ENCODE results near the gene ENO4.

Gene ENO4

DNA sequence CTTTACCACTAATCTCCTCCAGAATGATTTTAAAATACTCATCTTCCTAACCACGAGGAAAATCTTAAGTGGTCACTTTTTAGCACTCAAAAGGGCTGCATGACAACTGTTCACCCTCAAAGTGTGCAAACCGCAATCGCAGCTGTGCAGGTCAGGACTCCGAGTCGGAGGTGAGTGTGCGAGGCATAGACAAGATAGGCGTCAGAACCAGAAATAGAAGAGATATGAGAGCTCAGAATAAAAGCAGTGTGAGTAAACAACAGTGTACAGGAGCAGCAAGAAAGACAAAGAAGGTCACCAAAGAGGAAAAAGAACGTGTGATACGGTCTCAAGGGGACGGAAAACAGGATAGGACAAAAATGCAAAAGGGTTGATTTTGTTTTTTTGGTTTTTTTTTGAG is 17.5 kb upstream of the ENO4 start:
- FAIRE-seq, result no peak

- no peak for FAIRE-seq
Measured at GRCh38 chr10:116833986-116834985, 15.0 kb upstream of the ENO4 start.

DNA sequence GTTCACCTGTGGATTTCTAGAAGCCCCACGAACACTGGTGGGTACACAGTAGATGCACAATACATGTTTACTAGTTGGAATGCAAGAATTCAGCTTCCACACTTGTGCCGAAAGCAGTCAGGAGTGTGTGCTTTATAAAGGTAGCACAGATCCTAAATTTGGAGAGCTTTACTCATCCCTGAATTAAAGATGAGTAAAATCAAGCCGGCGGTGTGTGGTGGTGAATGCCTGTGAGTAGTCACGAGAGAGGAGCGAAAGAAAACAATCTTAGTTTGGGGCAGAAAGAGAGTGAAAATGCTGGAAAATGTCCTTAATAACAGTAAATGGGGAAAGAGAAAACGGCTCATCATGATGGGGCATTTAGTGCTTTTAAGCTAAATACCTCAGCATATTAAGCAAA is 13.6 kb upstream of the ENO4 start:
- no peak for FAIRE-seq

DNA sequence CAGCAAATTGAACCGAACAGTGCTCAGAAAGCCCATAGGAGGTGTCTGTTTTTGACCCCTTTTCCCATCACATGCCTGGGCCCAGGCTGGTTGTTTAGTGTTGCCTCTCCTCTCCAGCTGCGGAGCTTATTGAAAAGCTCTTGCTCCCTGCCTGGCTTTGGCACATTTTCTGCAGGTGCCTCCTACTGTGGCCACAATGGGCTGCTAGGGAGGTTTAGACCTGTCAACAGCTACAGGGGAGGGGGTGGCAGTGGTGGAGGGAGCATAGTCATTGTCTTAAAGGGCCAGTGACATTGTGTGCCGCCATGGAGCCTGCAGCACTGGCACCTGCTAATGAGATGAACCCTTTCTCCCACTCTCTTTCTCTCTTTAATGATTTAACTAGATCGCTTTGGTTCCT is 13.2 kb upstream of the ENO4 start:
- FAIRE-seq, result no peak

DNA sequence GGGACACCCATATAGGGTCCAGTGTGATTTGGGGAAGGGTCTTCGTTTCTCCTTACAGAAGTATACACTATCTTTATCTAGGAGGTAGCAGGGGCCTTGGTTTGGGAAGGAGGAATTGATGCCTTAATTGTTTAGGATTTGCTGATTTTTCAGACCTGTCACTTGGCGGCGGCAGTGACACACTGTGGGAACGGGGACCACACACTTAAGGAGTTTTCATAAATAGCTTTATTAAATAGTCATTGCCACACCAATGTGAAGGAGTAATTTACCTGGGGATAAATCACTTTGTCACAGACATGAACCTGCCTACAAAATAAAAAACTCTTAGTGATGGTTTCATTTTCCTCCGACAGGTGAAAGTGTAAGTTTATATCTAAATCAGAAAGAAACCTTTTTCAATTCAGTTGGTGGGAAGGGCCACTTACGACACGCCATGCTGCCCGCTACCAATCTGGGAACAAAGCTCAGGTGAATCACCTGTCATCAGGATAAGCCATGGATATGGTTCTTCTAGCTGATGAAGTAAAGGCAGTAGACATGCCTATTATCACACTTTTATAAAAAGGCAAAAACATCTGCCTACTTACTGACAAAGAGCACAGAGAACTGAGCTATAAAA is 12.3 kb upstream of the ENO4 start:
- FAIRE-seq, result no peak

GRCh38 chr10:116838143-116838725 is 11.1 kb upstream of the ENO4 start:
- FAIRE-seq, result no peak

DNA sequence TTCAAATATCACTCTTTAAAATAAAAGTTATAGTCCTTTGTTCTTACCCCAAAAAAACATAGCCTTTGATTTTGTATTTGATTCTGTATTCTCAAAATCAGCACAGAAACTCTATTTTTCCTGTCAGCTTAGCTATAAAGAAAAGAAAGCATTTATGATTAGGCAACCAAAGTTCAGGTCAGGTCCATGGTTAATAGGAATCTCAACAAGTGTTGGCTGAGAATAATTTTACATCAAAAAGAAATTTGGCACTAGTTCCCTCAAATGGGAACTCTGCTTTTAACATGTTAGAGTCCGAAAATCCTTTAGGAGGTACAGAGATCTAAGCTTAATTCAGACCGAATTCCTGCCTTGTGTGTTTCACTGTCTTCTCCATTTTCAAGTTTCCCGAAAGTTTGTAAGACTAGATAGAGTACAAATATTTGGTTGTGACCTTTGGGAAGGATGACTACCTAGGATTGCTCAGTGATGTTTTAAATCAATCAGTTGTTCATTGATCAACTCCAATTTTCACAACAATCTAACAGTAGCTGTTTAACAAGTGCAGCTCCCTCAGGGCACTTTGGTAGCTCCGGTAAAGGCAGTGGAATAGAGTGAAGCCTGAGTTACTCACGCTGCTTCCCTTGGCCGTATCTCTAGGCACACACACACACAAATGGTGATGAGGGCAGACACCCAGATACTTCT is 8.8 kb upstream of the ENO4 start:
- no peak for FAIRE-seq

DNA sequence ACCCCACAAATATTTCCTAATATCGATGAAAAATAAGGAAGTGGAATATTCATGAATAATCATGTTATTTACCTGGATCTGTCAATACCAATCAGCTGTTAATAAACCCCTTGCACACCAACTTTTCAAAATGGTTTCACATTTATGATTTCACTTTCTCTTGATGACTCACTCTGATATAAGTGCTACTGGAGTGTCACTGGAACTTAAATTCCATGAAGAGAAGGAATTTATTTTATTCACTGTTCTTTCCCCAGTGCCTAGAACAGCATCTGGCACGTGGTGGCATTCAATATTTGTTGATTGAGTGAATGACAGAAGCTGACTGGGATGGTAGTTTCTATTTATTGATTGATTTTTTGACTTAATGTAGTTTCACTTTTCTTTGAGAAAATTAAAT is 3.5 kb upstream of the ENO4 start:
- no peak for FAIRE-seq

- FAIRE-seq, result no peak
Measured at GRCh38 chr10:116848032-116848943, 1.0 kb upstream of the ENO4 start.

- FAIRE-seq, result no peak
Measured at GRCh38 chr10:116848944-116849247, 403 bp upstream of the ENO4 start.

DNA sequence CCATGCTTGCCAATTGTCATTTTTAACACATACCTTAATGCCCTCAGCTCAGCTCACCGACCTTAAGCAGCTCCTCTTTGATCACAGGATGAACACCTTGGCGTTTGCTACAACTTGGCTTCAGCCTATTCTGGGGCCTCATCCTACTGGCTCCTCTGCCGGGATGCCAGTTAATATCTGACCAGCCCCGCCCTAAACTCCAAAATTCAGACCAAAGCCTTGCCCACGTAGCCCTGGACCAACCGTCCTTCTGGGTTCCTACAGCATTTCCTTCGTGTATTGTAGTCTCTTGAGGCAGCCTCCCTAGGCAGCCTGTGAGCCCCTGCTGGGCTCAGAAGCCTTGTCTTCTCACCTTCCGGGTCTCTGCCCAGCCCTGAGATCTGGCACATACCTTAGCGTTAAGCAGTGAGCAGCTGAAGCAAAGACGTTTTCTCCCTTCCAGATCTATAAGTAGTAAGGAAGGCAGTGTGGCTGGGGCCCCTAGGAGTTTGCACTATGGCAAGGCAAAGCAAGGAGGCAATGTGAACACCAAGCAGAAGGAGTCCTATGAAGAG is 836 bp downstream of the ENO4 start:
- FAIRE-seq, result no peak

- no peak for FAIRE-seq
Measured at GRCh38 chr10:116852246-116852645, 2.9 kb downstream of the ENO4 start.

- FAIRE-seq, result no peak
Measured at GRCh38 chr10:116853287-116853686, 4.0 kb downstream of the ENO4 start.

GRCh38 chr10:116853701-116854100 is 4.4 kb downstream of the ENO4 start:
- no peak for FAIRE-seq

GRCh38 chr10:116857156-116857555 is 7.9 kb downstream of the ENO4 start:
- no peak for FAIRE-seq

- no peak for FAIRE-seq
Measured at GRCh38 chr10:116861796-116862195, 12.5 kb downstream of the ENO4 start.

- no peak for FAIRE-seq
Measured at GRCh38 chr10:116864436-116864835, 15.1 kb downstream of the ENO4 start.

- no peak for FAIRE-seq
Measured at GRCh38 chr10:116866066-116866465, 16.8 kb downstream of the ENO4 start.

DNA sequence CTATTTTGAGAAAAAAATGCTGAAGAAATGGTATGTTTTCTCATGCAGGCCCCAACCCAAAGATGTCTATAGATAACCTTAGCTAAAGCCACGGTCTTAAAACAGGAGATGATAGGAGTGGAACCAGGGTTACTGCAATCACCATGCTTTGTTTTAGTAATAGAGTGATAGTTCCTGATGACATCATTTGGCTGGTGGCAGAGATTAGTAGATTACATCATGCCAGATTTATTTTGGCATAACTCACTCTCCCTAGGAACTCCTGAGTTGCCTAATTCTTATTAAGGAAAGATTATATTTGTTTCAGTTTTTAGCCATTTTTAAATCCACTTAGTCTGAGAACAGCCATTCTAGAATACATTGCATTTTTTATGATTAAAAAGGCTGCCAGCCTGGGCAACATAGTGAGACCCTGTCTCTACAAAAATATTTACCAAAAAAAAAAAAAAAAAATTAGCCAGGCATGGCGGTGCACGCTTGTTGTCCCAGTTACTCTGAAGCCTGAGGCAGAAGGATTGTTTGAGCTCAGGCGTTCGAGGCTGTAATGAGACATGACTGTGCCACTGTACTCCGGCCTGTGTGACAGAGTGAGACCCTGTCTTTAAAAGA is 17.8 kb downstream of the ENO4 start:
- FAIRE-seq, result no peak

- FAIRE-seq, result no peak
Measured at GRCh38 chr10:116868198-116868676, 18.9 kb downstream of the ENO4 start.

- FAIRE-seq, result no peak
Measured at GRCh38 chr10:116868722-116869121, 19.4 kb downstream of the ENO4 start.
